Body of pancreas (tissue), 4 donors: Measurements from ENCODE around the gene GDF11.

ENCODE experiments used
- CTCF ChIP-seq, 7 experiments: fragments of 450-650 bp in 4 of 7; fragments of 200-600 bp in 3 of 7; sonication (generic) in 3 of 7; IDR thresholded peaks; one replicate each; pipeline ENCODE4 v1.5.1; 2016 to 2019; ENCODE audit warnings: antibody characterized with exemption in 7 of 7
- POLR2A ChIP-seq, 3 donors: fragments of 450-650 bp; IDR thresholded peaks; one replicate each; pipeline ENCODE4 v1.6.1; 2016; ENCODE audit warnings: antibody characterized with exemption in 3 of 3, mild to moderate bottlenecking in 2 of 3

GRCh38 chr12:55757701-55758100 is 14.8 kb downstream of the GDF11 start:
- TF ChIP-seq CTCF (IDR thresholded peaks at IDR 0.05), result no peak
- TF ChIP-seq POLR2A (IDR thresholded peaks at IDR 0.05), result no peak
